Right lobe of liver (tissue), 4 donors: ENCODE measurements around the gene EXD3.

Source experiments
- POLR2A ChIP-seq: fragments of 450-650 bp; IDR thresholded peaks from one replicate; pipeline ENCODE4 v1.6.1; 2017; ENCODE audit warnings: antibody characterized with exemption, mild to moderate bottlenecking
- TF ChIP-seq, protein P1 (sequence below), 4 donors: fragments of 200-600 bp in 3 of 4; fragments of 450-650 bp in 1 of 4; IDR thresholded peaks; one replicate each; pipeline versions ENCODE4 v1.5.1 to v1.8.0; 2016 to 2022; ENCODE audit warnings: antibody characterized with exemption in 4 of 4, mild to moderate bottlenecking in 2 of 4
- donor health status: DM: no; HTN: no; CAD: no.
- donor health status: DM: no; HTN: no; CAD: no.
- donor health status: DM: no; HTN: yes; CAD: no.

GRCh38 chr9:137326445-137327065, 96.4 kb downstream of the EXD3 start:
- TF ChIP-seq, protein P1, sequence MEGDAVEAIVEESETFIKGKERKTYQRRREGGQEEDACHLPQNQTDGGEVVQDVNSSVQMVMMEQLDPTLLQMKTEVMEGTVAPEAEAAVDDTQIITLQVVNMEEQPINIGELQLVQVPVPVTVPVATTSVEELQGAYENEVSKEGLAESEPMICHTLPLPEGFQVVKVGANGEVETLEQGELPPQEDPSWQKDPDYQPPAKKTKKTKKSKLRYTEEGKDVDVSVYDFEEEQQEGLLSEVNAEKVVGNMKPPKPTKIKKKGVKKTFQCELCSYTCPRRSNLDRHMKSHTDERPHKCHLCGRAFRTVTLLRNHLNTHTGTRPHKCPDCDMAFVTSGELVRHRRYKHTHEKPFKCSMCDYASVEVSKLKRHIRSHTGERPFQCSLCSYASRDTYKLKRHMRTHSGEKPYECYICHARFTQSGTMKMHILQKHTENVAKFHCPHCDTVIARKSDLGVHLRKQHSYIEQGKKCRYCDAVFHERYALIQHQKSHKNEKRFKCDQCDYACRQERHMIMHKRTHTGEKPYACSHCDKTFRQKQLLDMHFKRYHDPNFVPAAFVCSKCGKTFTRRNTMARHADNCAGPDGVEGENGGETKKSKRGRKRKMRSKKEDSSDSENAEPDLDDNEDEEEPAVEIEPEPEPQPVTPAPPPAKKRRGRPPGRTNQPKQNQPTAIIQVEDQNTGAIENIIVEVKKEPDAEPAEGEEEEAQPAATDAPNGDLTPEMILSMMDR (IDR thresholded peaks at IDR 0.05), result no peak
- no peak for TF ChIP-seq POLR2A
